CD8-positive, alpha-beta memory T cell (primary cell): ENCODE results near the gene VRK2. TPM values are rescaled to one million over a fixed set of nuclear protein-coding genes. Genes with fewer than 3 reads are reported as not detected.
"Not testable (repeated sequence)": the region's sequence is repeated elsewhere in the genome, so short reads cannot be mapped to it uniquely, and the experiment has no call there.

ENCODE experiments used
- CTCF ChIA-PET: fragments of 350-600 bp; sonication (Branson Sonifier 250); formaldehyde crosslinking; loops from one replicate; lab custom pipeline; 2021; ENCODE audit warnings: antibody characterized with exemption; lab: Charles Lee
- POLR2A ChIA-PET: fragments of 350-600 bp; sonication (Branson Sonifier 250); formaldehyde crosslinking; loops from one replicate; lab custom pipeline; 2021; ENCODE audit warnings: antibody characterized with exemption; lab: Charles Lee
- DNase-seq, 5 donors: peaks; one replicate each; pipeline versions ENCODE4 v3.0.0 to v3.0.0-alpha.2; 2020 to 2022; ENCODE audit warnings: mixed read lengths in 1 of 5
- H3K27ac ChIP-seq: one replicate; pipeline ENCODE4 v1.7.0; 2013; ENCODE audit warnings: low read depth, mild to moderate bottlenecking, low read length, moderate library complexity
- H3K27me3 ChIP-seq: 2 replicates; pipeline ENCODE4 v1.7.0; 2013; ENCODE audit warnings: low read length, mild to moderate bottlenecking; ENCODE audit not compliant: insufficient read depth, poor library complexity, severe bottlenecking
- H3K36me3 ChIP-seq: 2 replicates; pipeline ENCODE4 v1.7.0; 2013; ENCODE audit warnings: mild to moderate bottlenecking, low read length, moderate library complexity; ENCODE audit not compliant: insufficient read depth
- H3K4me1 ChIP-seq: 2 replicates; pipeline ENCODE4 v1.7.0; 2013; ENCODE audit warnings: mild to moderate bottlenecking, low read length, moderate library complexity; ENCODE audit not compliant: insufficient read depth
- H3K4me3 ChIP-seq: 2 replicates; pipeline ENCODE4 v1.7.0; 2013; ENCODE audit warnings: mild to moderate bottlenecking, low read length
- H3K9me3 ChIP-seq: 2 replicates; pipeline ENCODE4 v1.7.0; 2013; ENCODE audit warnings: mild to moderate bottlenecking, low read length
- H3K27ac Mint-ChIP-seq, 8 donors: one replicate each; pipeline ENCODE4 v1.8.0; 2020 to 2021; ENCODE audit warnings: mixed read lengths in 8 of 8, mild to moderate bottlenecking in 6 of 8, inconsistent platforms in 3 of 8, moderate library complexity in 3 of 8
- H3K27me3 Mint-ChIP-seq, 2 donors: one replicate each; pipeline ENCODE4 v1.8.0; 2020 to 2021; ENCODE audit warnings: mixed read lengths in 2 of 2, mild to moderate bottlenecking in 1 of 2, moderate library complexity in 1 of 2
- H3K36me3 Mint-ChIP-seq, 3 donors: one replicate each; pipeline ENCODE4 v1.8.0; 2020 to 2021; ENCODE audit warnings: mixed read lengths in 3 of 3, inconsistent platforms in 1 of 3, mild to moderate bottlenecking in 1 of 3
- H3K4me1 Mint-ChIP-seq, 3 donors: one replicate each; pipeline ENCODE4 v1.8.0; 2020 to 2021; ENCODE audit warnings: mixed read lengths in 3 of 3, inconsistent platforms in 1 of 3, mild to moderate bottlenecking in 1 of 3
- H3K4me3 Mint-ChIP-seq, 7 donors: one replicate each; pipeline ENCODE4 v1.8.0; 2020 to 2021; ENCODE audit warnings: mixed read lengths in 7 of 7, mild to moderate bottlenecking in 6 of 7, moderate library complexity in 4 of 7, inconsistent platforms in 2 of 7
- H3K9me3 Mint-ChIP-seq, 5 donors: one replicate each; pipeline ENCODE4 v1.8.0; 2020 to 2022; ENCODE audit warnings: mixed read lengths in 5 of 5, mild to moderate bottlenecking in 3 of 5, moderate library complexity in 2 of 5, inconsistent platforms in 1 of 5
- polyA plus RNA-seq: library from polyadenylated mRNA; unstranded; fragments of 300-500 nt; fragmentation: Illumina TruSeq; gene quantifications from one replicate; pipeline ENCODE4 v1.2.3, GENCODE V29; 2021
- total RNA-seq, 2 experiments: library from RNA; stranded (reverse); gene quantifications; one replicate each; pipeline ENCODE4 v1.2.3, GENCODE V29; 2021

VRK2 gene
- total and polyA plus RNA-seq, 3 experiments from 2014 or later = 21.8 to 30.4 (median 27.6) TPM

DNA sequence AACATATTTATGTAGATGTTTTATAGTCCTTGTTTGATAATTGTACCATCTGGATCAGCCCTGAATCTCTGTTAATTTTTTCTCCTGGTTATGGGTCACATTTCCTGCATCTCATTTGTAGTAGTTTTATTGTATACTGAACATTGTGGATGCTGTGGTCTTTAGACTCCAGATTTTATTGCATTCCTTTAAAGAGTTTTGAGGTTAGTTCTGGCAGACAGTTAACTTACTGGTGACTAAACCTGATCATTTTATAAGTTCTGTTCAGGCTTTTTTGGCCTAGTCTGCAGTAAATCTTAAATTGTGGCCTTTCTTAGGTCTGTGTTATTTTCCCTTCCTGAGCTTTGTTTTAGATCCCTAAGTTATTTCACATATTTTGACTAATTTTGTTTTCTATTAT is 110.2 kb downstream of the VRK2 start:
- no peak overlapping the region for H3K27ac ChIP-seq
- H3K27me3 ChIP-seq = no peaks in the 10 kb centered on the region
- Mint-ChIP-seq H3K36me3 (peaks cover 31 to 64% (median 32%) of the 10 kb centered on the region in 3 donors), H3K27me3 (no peaks in the 10 kb centered on the region), H3K9me3 (peaks cover 0 to 12% (median 2%) of the 10 kb centered on the region in 5 donors), H3K4me1 (peaks cover 0 to 4% (median 2%) of the 10 kb centered on the region in 3 donors), H3K27ac (no peak overlapping the region), H3K4me3 (no peak overlapping the region)
- POLR2A ChIA-PET = no interaction called here
- no peaks in the 10 kb centered on the region for H3K4me1 ChIP-seq
- H3K9me3 ChIP-seq = no peaks in the 10 kb centered on the region
- H3K36me3 ChIP-seq = peaks cover 10% of the 10 kb centered on the region
- DNase-seq = no peak
- CTCF ChIA-PET = no interaction called here
- no peak overlapping the region for H3K4me3 ChIP-seq

DNA sequence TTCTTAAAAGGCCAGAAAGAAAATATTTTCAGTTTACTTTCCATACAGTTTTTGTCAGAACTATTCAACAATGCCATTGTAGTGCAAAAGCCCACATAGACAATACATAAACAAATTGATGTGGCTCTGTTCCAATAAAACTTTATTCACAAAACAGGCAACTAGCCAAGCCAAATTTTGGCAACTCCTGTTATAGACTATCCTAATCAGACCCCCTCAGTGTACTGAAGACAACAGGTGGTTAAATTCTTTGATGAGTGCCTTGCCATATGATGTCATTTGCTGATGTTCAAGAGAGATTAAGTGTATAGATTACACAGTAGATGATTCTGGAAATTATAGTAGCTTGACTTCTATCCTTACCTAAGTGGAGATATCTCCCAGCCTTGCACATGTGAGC is 111.1 kb downstream of the VRK2 start:
- Histone ChIP-seq H3K4me3 (no peak overlapping the region), H3K9me3 (no peaks in the 10 kb centered on the region), H3K27me3 (no peaks in the 10 kb centered on the region), H3K27ac (no peak overlapping the region), H3K36me3 (peaks cover 10% of the 10 kb centered on the region), H3K4me1 (no peaks in the 10 kb centered on the region)
- Mint-ChIP-seq H3K4me1 (peaks cover 0 to 4% (median 2%) of the 10 kb centered on the region in 3 donors), H3K36me3 (peaks cover 29 to 71% (median 32%) of the 10 kb centered on the region in 3 donors), H3K27me3 (no peaks in the 10 kb centered on the region), H3K4me3 (no peak overlapping the region), H3K9me3 (peaks cover 0 to 12% (median 2%) of the 10 kb centered on the region in 5 donors), H3K27ac (no peak overlapping the region)
- POLR2A ChIA-PET = no interaction called here
- DNase-seq = no peak
- CTCF ChIA-PET = no interaction called here

DNA sequence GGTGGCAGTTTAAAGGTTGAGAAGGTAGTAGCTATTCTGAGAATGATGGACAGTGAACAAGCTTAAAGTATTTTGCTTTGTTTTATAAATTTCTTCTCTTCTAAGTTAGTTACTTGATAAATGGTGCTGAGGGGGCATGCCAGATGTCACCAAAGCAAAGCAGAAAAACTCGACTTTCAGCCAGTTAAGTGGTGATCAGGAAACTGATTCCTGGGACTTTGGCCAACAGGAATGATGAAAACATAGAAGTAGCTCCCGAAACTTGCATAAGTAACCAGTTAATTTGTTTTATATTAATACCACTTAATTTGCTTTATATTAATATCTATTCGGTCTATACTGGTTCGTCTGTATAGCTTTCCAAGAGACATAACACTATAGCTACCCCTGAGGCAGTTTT is 111.9 kb downstream of the VRK2 start:
- no peak overlapping the region for H3K4me3 Mint-ChIP-seq
- POLR2A ChIA-PET = no interaction called here
- H3K36me3 ChIP-seq = peaks cover 10% of the 10 kb centered on the region

GRCh38 chr2:58163913-58164312 is 117.3 kb downstream of the VRK2 start:
- Histone ChIP-seq H3K4me1 (no peaks in the 10 kb centered on the region), H3K27me3 (no peaks in the 10 kb centered on the region), H3K36me3 (peaks cover 10% of the 10 kb centered on the region), H3K27ac (no peak overlapping the region), H3K9me3 (no peaks in the 10 kb centered on the region), H3K4me3 (no peak overlapping the region)
- H3K4me3 Mint-ChIP-seq = no peak overlapping the region
- DNase-seq = no peak
- CTCF ChIA-PET = no interaction called here
- no peaks in the 10 kb centered on the region for H3K9me3 Mint-ChIP-seq
- peaks cover 4 to 36% (median 10%) of the 10 kb centered on the region in 3 donors for H3K36me3 Mint-ChIP-seq
- POLR2A ChIA-PET = no interaction called here
- no peak overlapping the region for H3K27ac Mint-ChIP-seq
- no peaks in the 10 kb centered on the region for H3K4me1 Mint-ChIP-seq
- H3K27me3 Mint-ChIP-seq = no peaks in the 10 kb centered on the region

More for the DNA sequence above, 111.9 kb downstream of the VRK2 start:
- no peak overlapping the region for H3K27ac ChIP-seq
- H3K4me3 ChIP-seq = no peak overlapping the region
- H3K4me1 Mint-ChIP-seq = peaks cover 0 to 4% (median 2%) of the 10 kb centered on the region in 3 donors
- no peaks in the 10 kb centered on the region for H3K4me1 ChIP-seq
- H3K36me3 Mint-ChIP-seq = peaks cover 25 to 69% (median 31%) of the 10 kb centered on the region in 3 donors
- peaks cover 0 to 12% (median 2%) of the 10 kb centered on the region in 5 donors for H3K9me3 Mint-ChIP-seq
- no peak for DNase-seq
- no peaks in the 10 kb centered on the region for H3K9me3 ChIP-seq
- CTCF ChIA-PET = no interaction called here
- H3K27ac Mint-ChIP-seq = no peak overlapping the region
- H3K27me3 ChIP-seq = no peaks in the 10 kb centered on the region
- H3K27me3 Mint-ChIP-seq = no peaks in the 10 kb centered on the region

DNA sequence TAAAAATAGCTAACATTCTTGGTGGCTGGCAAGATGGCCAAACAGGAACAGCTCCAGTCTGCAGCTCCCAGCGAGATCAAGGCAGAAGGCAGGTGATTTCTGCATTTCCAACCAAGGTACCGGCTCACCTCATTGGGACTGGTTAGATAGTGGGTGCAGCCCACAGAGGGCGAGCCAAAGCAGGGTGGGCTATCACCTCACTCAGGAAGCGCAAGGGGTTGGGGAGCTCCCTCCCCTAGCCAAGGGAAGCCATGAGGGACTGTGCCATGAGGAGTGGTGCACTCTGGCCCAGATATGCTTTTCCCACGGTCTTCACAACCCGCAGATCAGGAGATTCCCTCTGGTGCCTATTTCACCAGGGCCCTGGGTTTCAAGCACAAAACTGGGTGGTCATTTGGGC is 121.5 kb downstream of the VRK2 start:
- H3K27ac ChIP-seq, H3K27me3 Mint-ChIP-seq, H3K4me3 ChIP-seq, H3K4me3 Mint-ChIP-seq, DNase-seq, H3K4me1 Mint-ChIP-seq, H3K36me3 ChIP-seq, H3K9me3 ChIP-seq, CTCF ChIA-PET, H3K27ac Mint-ChIP-seq, H3K27me3 ChIP-seq, POLR2A ChIA-PET, H3K4me1 ChIP-seq: not testable (repeated sequence)
- Mint-ChIP-seq H3K36me3 (peaks cover 17 to 37% (median 18%) of the 10 kb centered on the region in 3 donors), H3K9me3 (peaks cover 10 to 22% (median 18%) of the 10 kb centered on the region in 5 donors)

DNA sequence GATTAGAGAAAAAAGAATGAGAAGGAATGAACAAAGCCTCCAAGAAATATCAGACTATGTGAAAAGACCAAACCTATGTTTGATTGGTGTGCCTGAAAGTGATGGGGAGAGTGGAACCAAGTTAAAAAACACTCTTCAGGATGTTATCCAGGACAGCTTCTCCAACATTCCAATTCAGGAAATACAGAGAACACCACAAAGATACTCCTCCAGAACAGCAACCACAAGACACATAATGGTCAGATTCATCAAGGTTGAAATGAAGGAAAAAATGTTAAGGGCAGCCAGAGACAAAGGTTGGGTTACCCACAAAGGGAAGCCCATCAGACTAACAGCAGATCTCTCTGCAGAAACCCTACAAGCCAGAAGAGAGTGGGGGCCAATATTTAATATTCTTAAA is 123.2 kb downstream of the VRK2 start:
- peaks cover 13 to 34% (median 18%) of the 10 kb centered on the region in 5 donors for H3K9me3 Mint-ChIP-seq
- H3K27me3 Mint-ChIP-seq, H3K9me3 ChIP-seq, H3K4me1 Mint-ChIP-seq, POLR2A ChIA-PET, H3K27ac Mint-ChIP-seq, DNase-seq, H3K36me3 ChIP-seq, H3K4me3 ChIP-seq, H3K27me3 ChIP-seq, CTCF ChIA-PET, H3K4me3 Mint-ChIP-seq, H3K27ac ChIP-seq, H3K4me1 ChIP-seq: not testable (repeated sequence)
- H3K36me3 Mint-ChIP-seq = peaks cover 21 to 51% (median 24%) of the 10 kb centered on the region in 3 donors

GRCh38 chr2:58170334-58170933 is 123.8 kb downstream of the VRK2 start:
- H3K27ac ChIP-seq, H3K36me3 ChIP-seq, CTCF ChIA-PET, H3K4me3 Mint-ChIP-seq, H3K27me3 Mint-ChIP-seq, H3K27ac Mint-ChIP-seq, H3K4me3 ChIP-seq, H3K9me3 ChIP-seq, H3K27me3 ChIP-seq, POLR2A ChIA-PET, H3K4me1 ChIP-seq, DNase-seq, H3K4me1 Mint-ChIP-seq: not testable (repeated sequence)
- Mint-ChIP-seq H3K36me3 (peaks cover 21 to 52% (median 24%) of the 10 kb centered on the region in 3 donors), H3K9me3 (peaks cover 13 to 34% (median 18%) of the 10 kb centered on the region in 5 donors)

- H3K4me3 Mint-ChIP-seq, H3K27me3 Mint-ChIP-seq, H3K27ac Mint-ChIP-seq, H3K4me1 Mint-ChIP-seq, CTCF ChIA-PET, H3K36me3 ChIP-seq, H3K27ac ChIP-seq, H3K9me3 ChIP-seq, DNase-seq, H3K4me3 ChIP-seq, H3K4me1 ChIP-seq, H3K27me3 ChIP-seq, POLR2A ChIA-PET: not testable (repeated sequence)
- Mint-ChIP-seq H3K36me3 (peaks cover 21 to 52% (median 24%) of the 10 kb centered on the region in 3 donors), H3K9me3 (peaks cover 13 to 35% (median 18%) of the 10 kb centered on the region in 5 donors)
These were observed 125.2 kb downstream of the VRK2 start for GRCh38 chr2:58171831-58172230.
